Lower leg skin (tissue), 3 donors: Measurements from ENCODE around the gene FZR1.

ENCODE experiments used
- POLR2A ChIP-seq, 2 donors: fragments of 450-650 bp; IDR thresholded peaks; one replicate each; pipeline ENCODE4 v1.6.1; 2016 to 2017; ENCODE audit warnings: antibody characterized with exemption in 2 of 2, mild to moderate bottlenecking in 1 of 2, moderate library complexity in 1 of 2
- TF ChIP-seq, protein P1 (sequence below), 3 donors: fragments of 450-650 bp; IDR thresholded peaks; one replicate each; pipeline ENCODE4 v1.5.1; 2016; ENCODE audit warnings: antibody characterized with exemption in 3 of 3, mild to moderate bottlenecking in 3 of 3, moderate library complexity in 2 of 3

DNA sequence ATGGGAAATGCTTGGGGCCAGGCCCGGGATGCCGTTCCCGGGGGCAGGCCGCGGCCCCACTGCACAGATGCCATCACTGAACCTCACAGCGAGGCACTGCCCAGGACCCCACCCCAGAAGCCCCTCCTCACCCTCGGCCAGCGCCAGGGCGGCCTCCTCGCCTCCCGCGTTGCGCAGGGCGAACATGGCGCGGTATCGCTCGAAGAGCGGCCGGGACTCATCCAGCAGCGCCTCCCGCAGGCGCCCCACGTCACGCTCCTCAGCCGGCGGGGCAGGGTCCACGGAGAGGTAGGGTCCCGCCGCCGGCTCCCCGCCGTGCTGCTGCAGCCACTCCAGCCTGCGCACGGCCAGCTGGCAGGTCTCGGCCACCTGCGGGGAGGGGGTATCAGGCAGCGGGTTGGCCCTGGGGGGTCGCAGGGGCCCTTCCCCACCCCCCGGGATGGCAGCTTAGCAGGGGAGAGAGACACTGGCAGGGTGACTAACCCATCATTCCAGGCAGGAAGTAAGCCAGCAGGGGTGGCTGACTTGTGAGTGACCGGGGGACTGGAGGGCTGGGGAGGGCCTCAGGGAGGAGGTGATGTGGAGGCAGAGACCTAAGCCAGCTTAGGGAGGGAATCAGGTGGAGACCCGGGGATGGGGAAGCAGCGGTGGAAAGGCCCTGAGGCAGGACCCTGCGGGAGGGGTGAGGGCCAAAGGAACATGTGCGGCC is 13.8 kb upstream of the FZR1 start:
- TF ChIP-seq, protein P1, sequence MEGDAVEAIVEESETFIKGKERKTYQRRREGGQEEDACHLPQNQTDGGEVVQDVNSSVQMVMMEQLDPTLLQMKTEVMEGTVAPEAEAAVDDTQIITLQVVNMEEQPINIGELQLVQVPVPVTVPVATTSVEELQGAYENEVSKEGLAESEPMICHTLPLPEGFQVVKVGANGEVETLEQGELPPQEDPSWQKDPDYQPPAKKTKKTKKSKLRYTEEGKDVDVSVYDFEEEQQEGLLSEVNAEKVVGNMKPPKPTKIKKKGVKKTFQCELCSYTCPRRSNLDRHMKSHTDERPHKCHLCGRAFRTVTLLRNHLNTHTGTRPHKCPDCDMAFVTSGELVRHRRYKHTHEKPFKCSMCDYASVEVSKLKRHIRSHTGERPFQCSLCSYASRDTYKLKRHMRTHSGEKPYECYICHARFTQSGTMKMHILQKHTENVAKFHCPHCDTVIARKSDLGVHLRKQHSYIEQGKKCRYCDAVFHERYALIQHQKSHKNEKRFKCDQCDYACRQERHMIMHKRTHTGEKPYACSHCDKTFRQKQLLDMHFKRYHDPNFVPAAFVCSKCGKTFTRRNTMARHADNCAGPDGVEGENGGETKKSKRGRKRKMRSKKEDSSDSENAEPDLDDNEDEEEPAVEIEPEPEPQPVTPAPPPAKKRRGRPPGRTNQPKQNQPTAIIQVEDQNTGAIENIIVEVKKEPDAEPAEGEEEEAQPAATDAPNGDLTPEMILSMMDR (IDR thresholded peaks at IDR 0.05), result no peak
- TF ChIP-seq POLR2A (IDR thresholded peaks at IDR 0.05), result no peak
